GM18519 (cell line): Measurements from ENCODE around the gene C9orf57.
"Not testable (repeated sequence)": the region's sequence is repeated elsewhere in the genome, so short reads cannot be mapped to it uniquely, and the experiment has no call there.

Experiments
- ATAC-seq: cut with Tn5 transposase; IDR thresholded peaks from one replicate; pipeline ENCODE4 v1.9.1; 2021; ENCODE audit warnings: mild to moderate bottlenecking, moderate library complexity; ENCODE audit not compliant: unreplicated experiment, low FRiP score

Gene C9orf57

GRCh38 chr9:72029986-72030385, 30.4 kb downstream of the C9orf57 start:
- no peak for ATAC-seq

- ATAC-seq, result no peak
Measured at GRCh38 chr9:72025906-72026305, 34.5 kb downstream of the C9orf57 start.

- ATAC-seq, result no peak
Measured at GRCh38 chr9:72023596-72023995, 36.8 kb downstream of the C9orf57 start.

- ATAC-seq, result no peak
Measured at GRCh38 chr9:72022841-72023240, 37.6 kb downstream of the C9orf57 start.

GRCh38 chr9:72013292-72013760, 47.1 kb downstream of the C9orf57 start:
- ATAC-seq, result no peak

- ATAC-seq, result no peak
Measured at GRCh38 chr9:72012646-72013045, 47.8 kb downstream of the C9orf57 start.

GRCh38 chr9:72007726-72008125, 52.7 kb downstream of the C9orf57 start:
- not testable (repeated sequence) for ATAC-seq

- ATAC-seq, result no peak
Measured at GRCh38 chr9:72006501-72006900, 53.9 kb downstream of the C9orf57 start.

GRCh38 chr9:72005451-72005850, 55.0 kb downstream of the C9orf57 start:
- ATAC-seq, result no peak
